Hepatocyte (in vitro differentiated cells): ENCODE measurements around the gene LAMB2.

ENCODE experiments used
- EZH2 ChIP-seq: fragments of 200-600 bp; sonication (generic); IDR thresholded peaks from 2 replicates; pipeline ENCODE4 v1.6.1; 2016; ENCODE audit warnings: antibody characterized with exemption, mild to moderate bottlenecking, borderline replicate concordance
- EZH2phosphoT487 ChIP-seq: fragments of 200-600 bp; sonication (generic); IDR thresholded peaks from one replicate; pipeline ENCODE4 v1.6.1; 2018; ENCODE audit warnings: antibody characterized with exemption, mild to moderate bottlenecking, low read depth, moderate library complexity; ENCODE audit not compliant: unreplicated experiment, severe bottlenecking
- TF ChIP-seq, protein P1 (sequence below): fragments of 200-600 bp; sonication (generic); IDR thresholded peaks from 2 replicates; pipeline ENCODE4 v1.5.1; 2016; ENCODE audit warnings: antibody characterized with exemption, mild to moderate bottlenecking; ENCODE audit not compliant: poor library complexity

GRCh38 chr3:49164983-49165720 is 32.3 kb upstream of the LAMB2 start:
- TF ChIP-seq, protein P1, sequence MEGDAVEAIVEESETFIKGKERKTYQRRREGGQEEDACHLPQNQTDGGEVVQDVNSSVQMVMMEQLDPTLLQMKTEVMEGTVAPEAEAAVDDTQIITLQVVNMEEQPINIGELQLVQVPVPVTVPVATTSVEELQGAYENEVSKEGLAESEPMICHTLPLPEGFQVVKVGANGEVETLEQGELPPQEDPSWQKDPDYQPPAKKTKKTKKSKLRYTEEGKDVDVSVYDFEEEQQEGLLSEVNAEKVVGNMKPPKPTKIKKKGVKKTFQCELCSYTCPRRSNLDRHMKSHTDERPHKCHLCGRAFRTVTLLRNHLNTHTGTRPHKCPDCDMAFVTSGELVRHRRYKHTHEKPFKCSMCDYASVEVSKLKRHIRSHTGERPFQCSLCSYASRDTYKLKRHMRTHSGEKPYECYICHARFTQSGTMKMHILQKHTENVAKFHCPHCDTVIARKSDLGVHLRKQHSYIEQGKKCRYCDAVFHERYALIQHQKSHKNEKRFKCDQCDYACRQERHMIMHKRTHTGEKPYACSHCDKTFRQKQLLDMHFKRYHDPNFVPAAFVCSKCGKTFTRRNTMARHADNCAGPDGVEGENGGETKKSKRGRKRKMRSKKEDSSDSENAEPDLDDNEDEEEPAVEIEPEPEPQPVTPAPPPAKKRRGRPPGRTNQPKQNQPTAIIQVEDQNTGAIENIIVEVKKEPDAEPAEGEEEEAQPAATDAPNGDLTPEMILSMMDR: no peak
- TF ChIP-seq EZH2 (no peak), EZH2phosphoT487 (no peak)
